GM06990 (cell line): ENCODE measurements around the gene SETD3.

Source experiments
- DNase-seq: peaks from one replicate; pipeline ENCODE4 v3.0.0-alpha.2; 2011; ENCODE audit not compliant: insufficient read length; ENCODE audit errors: extremely low read depth
- H3K27me3 ChIP-seq: replicated peaks from 2 replicates; pipeline ENCODE4 v1.6.0; 2011; ENCODE audit warnings: low read length; ENCODE audit not compliant: control insufficient read depth, insufficient read depth
- H3K36me3 ChIP-seq: 2 replicates; pipeline ENCODE4 v1.5.1; 2011; ENCODE audit warnings: low read length; ENCODE audit not compliant: control insufficient read depth, insufficient read depth
- H3K4me3 ChIP-seq: replicated peaks from 2 replicates; pipeline ENCODE4 v1.5.1; 2011; ENCODE audit warnings: low read depth, mild to moderate bottlenecking, control low read depth, low read length
- CTCF ChIP-seq: IDR thresholded peaks from 2 replicates; pipeline ENCODE4 v1.5.1; 2011; ENCODE audit warnings: low read length, control low read depth, mild to moderate bottlenecking, inconsistent platforms; ENCODE audit not compliant: insufficient read depth, poor library complexity, severe bottlenecking

SETD3 gene

GRCh38 chr14:99401621-99402284 lies 78.9 kb downstream of the SETD3 start:
- no peak overlapping the region for H3K4me3 ChIP-seq
- no peaks in the 10 kb centered on the region for H3K27me3 ChIP-seq
- TF ChIP-seq CTCF, result no peak
- peaks cover 10% of the 10 kb centered on the region for H3K36me3 ChIP-seq
- DNase-seq, result no peak

- TF ChIP-seq CTCF, result no peak
- DNase-seq, result no peak
- Histone ChIP-seq H3K36me3 (peaks cover 8% of the 10 kb centered on the region), H3K27me3 (no peaks in the 10 kb centered on the region), H3K4me3 (no peak overlapping the region)
These were observed 79.4 kb downstream of the SETD3 start for GRCh38 chr14:99401211-99401610.

GRCh38 chr14:99397698-99398097 lies 83.0 kb downstream of the SETD3 start:
- Histone ChIP-seq H3K36me3 (peaks cover 5% of the 10 kb centered on the region), H3K4me3 (no peak overlapping the region), H3K27me3 (no peaks in the 10 kb centered on the region)
- no peak for DNase-seq
- TF ChIP-seq CTCF, result no peak

GRCh38 chr14:99395909-99396530 lies 84.6 kb downstream of the SETD3 start:
- Histone ChIP-seq H3K36me3 (peaks cover 4% of the 10 kb centered on the region), H3K4me3 (no peak overlapping the region), H3K27me3 (no peaks in the 10 kb centered on the region)
- TF ChIP-seq CTCF, result no peak
- DNase-seq, result no peak

GRCh38 chr14:99394602-99395156 lies 86.0 kb downstream of the SETD3 start:
- H3K36me3 ChIP-seq, result peaks cover 4% of the 10 kb centered on the region
- H3K4me3 ChIP-seq, result no peak overlapping the region
- no peak for TF ChIP-seq CTCF
- no peaks in the 10 kb centered on the region for H3K27me3 ChIP-seq
- no peak for DNase-seq
